Esophagus muscularis mucosa (tissue), 4 donors: ENCODE results near the gene XPO6. TPM values are rescaled to one million over a fixed set of nuclear protein-coding genes. Genes with fewer than 3 reads are reported as not detected.
A peak's percentile ranks its signal among the peaks of the same experiment; 100 is the strongest.

Source experiments
- DNase-seq: peaks from one replicate; pipeline ENCODE4 v3.0.0-alpha.2; 2017; ENCODE audit errors: extremely low spot score
- H3K27ac ChIP-seq, 4 donors: fragments of 200-600 bp; sonication (generic); replicated peaks in 1 of 4; 1 replicate in 3 of 4; 2 replicates in 1 of 4; pipeline ENCODE4 v1.5.1; 2016 to 2019; ENCODE audit warnings: mild to moderate bottlenecking in 1 of 4
- H3K27me3 ChIP-seq, 4 donors: fragments of 200-600 bp; sonication (generic); one replicate each; pipeline versions ENCODE4 v1.5.1 to v1.6.0; 2016 to 2019
- H3K36me3 ChIP-seq, 4 donors: fragments of 200-600 bp; sonication (generic); one replicate each; pipeline ENCODE4 v1.5.1; 2016 to 2019
- H3K4me1 ChIP-seq, 4 donors: fragments of 200-600 bp; sonication (generic); one replicate each; pipeline ENCODE4 v1.5.1; 2016 to 2019
- H3K4me3 ChIP-seq, 4 donors: fragments of 200-600 bp; sonication (generic); 1 replicate in 2 of 4; 2 replicates in 2 of 4; pipeline ENCODE4 v1.5.1; 2016 to 2019; ENCODE audit warnings: mild to moderate bottlenecking in 4 of 4, moderate library complexity in 1 of 4
- H3K9me3 ChIP-seq, 4 donors: fragments of 200-600 bp; sonication (generic); 1 replicate in 3 of 4; 2 replicates in 1 of 4; pipeline ENCODE4 v1.5.1; 2016 to 2019
- EP300 ChIP-seq: sonication (generic); formaldehyde crosslinking; IDR thresholded peaks from one replicate; pipeline ENCODE4 v1.6.1; 2017; ENCODE audit warnings: antibody characterized with exemption
- POLR2A ChIP-seq: fragments of 450-650 bp; IDR thresholded peaks from one replicate; pipeline ENCODE4 v1.6.1; 2017; ENCODE audit warnings: antibody characterized with exemption, moderate library complexity, mild to moderate bottlenecking, low read depth
- POLR2AphosphoS5 ChIP-seq, 2 donors: sonication (generic); formaldehyde crosslinking; IDR thresholded peaks; one replicate each; pipeline ENCODE4 v1.6.1; 2017; ENCODE audit warnings: antibody characterized with exemption in 2 of 2
- WGBS: methylation state at CpG from one replicate; pipeline ENCODE4 v1.1.5; 2018; 5-methylcytosine and 5-hydroxymethylcytosine counted together
- intact Hi-C: fragments of 100-400 bp; cut with DNase I; formaldehyde crosslinking; loops from one replicate; pipeline ENCODE4 v1.15.1; 2023
- total RNA-seq, 4 donors: library from RNA; depleted of rRNA; stranded (reverse); fragments of >200 nt; gene quantifications; one replicate each; pipeline versions ENCODE4 v1.1.0 to v1.2.1, GENCODE V29; 2016
- TF ChIP-seq, protein P1 (sequence below), 3 experiments: fragments of 200-600 bp in 2 of 3; fragments of 450-650 bp in 1 of 3; sonication (generic) in 2 of 3; IDR thresholded peaks; one replicate each; pipeline ENCODE4 v1.5.1; 2017 to 2019; ENCODE audit warnings: antibody characterized with exemption in 3 of 3, mild to moderate bottlenecking in 2 of 3, moderate library complexity in 1 of 3

The XPO6 gene, protein sequence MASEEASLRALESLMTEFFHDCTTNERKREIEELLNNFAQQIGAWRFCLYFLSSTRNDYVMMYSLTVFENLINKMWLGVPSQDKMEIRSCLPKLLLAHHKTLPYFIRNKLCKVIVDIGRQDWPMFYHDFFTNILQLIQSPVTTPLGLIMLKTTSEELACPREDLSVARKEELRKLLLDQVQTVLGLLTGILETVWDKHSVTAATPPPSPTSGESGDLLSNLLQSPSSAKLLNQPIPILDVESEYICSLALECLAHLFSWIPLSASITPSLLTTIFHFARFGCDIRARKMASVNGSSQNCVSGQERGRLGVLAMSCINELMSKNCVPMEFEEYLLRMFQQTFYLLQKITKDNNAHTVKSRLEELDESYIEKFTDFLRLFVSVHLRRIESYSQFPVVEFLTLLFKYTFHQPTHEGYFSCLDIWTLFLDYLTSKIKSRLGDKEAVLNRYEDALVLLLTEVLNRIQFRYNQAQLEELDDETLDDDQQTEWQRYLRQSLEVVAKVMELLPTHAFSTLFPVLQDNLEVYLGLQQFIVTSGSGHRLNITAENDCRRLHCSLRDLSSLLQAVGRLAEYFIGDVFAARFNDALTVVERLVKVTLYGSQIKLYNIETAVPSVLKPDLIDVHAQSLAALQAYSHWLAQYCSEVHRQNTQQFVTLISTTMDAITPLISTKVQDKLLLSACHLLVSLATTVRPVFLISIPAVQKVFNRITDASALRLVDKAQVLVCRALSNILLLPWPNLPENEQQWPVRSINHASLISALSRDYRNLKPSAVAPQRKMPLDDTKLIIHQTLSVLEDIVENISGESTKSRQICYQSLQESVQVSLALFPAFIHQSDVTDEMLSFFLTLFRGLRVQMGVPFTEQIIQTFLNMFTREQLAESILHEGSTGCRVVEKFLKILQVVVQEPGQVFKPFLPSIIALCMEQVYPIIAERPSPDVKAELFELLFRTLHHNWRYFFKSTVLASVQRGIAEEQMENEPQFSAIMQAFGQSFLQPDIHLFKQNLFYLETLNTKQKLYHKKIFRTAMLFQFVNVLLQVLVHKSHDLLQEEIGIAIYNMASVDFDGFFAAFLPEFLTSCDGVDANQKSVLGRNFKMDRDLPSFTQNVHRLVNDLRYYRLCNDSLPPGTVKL
- 10 to 100 TPM; 39.0 to 68.3 (median 51.1) TPM for total RNA-seq

DNA sequence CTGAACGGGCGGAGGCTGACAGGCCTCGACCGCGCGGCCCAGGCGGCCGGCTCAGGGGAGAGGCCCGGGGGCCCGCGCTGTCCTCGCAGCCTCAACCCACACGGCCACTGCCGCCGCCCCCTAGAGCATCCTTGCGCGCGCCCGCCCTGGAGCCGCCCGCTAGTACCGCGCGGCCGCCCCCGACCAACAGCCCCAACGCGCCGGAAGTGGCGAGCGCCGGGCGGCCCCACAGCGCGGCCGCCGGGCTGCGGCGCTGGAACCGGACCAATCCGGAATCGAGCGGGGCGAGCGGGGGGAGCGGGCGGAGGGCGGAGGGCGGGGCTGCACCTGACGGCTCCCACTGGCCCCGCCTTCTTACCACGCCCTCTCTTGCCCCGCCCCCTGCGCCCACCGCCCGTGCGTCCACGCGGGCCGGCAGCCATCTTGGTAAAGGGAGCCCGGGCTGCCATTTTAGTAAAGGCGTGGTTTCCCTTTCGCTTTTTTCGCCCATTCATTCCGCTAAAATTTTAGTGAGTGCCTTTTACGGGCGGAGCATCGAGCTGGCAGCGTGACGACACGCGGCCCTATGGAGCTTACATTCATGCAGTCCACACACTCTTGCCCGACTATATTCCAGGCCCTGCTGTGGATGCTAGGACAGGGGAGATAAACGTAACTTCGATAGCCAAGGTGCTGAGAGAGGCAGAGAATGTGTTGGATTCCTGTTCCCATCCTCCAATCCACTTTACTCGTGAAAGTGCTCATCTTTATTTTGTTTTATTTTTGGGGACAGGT, at the start of gene XPO6:
TSS of gene XPO6 (minus strand) at position 208 of the 774 bp plus-strand sequence. CDS start 597 bp downstream, outside the sequence.
- Histone ChIP-seq H3K36me3 (peaks cover 0 to 11% (median 7%) of the 10 kb centered on the region in 4 donors), H3K4me1 (peaks cover 13 to 41% (median 36%) of the 10 kb centered on the region in 4 donors), H3K4me3 (peak within 1 kb of the TSS; percentile 73 to 96 (median 82)), H3K27ac (peak within 1 kb of the TSS; percentile 87 to 95 (median 91)), H3K27me3 (no peaks in the 10 kb centered on the region), H3K9me3 (no peaks in the 10 kb centered on the region)
- TF ChIP-seq EP300 (no peak), POLR2A (no peak), POLR2AphosphoS5 (IDR thresholded peaks at IDR 0.05) (peak; percentile 58 to 86)
- TF ChIP-seq, protein P1, sequence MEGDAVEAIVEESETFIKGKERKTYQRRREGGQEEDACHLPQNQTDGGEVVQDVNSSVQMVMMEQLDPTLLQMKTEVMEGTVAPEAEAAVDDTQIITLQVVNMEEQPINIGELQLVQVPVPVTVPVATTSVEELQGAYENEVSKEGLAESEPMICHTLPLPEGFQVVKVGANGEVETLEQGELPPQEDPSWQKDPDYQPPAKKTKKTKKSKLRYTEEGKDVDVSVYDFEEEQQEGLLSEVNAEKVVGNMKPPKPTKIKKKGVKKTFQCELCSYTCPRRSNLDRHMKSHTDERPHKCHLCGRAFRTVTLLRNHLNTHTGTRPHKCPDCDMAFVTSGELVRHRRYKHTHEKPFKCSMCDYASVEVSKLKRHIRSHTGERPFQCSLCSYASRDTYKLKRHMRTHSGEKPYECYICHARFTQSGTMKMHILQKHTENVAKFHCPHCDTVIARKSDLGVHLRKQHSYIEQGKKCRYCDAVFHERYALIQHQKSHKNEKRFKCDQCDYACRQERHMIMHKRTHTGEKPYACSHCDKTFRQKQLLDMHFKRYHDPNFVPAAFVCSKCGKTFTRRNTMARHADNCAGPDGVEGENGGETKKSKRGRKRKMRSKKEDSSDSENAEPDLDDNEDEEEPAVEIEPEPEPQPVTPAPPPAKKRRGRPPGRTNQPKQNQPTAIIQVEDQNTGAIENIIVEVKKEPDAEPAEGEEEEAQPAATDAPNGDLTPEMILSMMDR (IDR thresholded peaks at IDR 0.05): no peak
- DNase-seq: peak; percentile 99
- intact Hi-C loops: no loop called here
- WGBS: 4% methylated on average over 28 of the region's 76 CpGs

DNA sequence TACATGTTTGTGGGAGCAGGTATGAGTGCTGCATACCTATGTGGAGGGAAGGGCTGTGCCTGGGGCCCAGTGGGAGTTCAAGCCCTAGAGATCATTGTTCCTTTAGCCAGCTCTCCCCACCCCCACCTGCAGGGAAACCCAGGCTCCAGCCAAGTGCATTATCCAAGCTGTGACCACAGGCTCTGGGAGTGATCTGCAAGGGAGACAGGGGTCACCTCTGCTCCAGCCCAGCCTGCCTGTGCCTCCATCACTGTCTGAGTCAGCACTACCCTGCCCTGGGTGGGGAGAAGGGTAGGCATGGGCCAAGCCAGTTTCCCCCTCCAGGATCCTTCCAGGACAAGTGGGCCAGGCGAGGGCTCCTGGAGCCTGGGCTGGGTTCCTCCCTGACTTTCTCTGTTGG, 48.4 kb upstream of the XPO6 start:
- no peak for DNase-seq
- 40% methylated on average over 1 of the region's 1 CpG for WGBS
- H3K9me3 ChIP-seq: peaks cover 0 to 8% (median 2%) of the 10 kb centered on the region in 4 donors
- no peak for TF ChIP-seq EP300
- TF ChIP-seq POLR2A: no peak
- TF ChIP-seq, protein P1 (IDR thresholded peaks at IDR 0.05): no peak
- no peak for TF ChIP-seq POLR2AphosphoS5 (IDR thresholded peaks at IDR 0.05)
- intact Hi-C loops: no loop called here
- peaks cover 11 to 19% (median 14%) of the 10 kb centered on the region in 4 donors for H3K4me1 ChIP-seq
- peaks cover 0 to 47% (median 0%) of the 10 kb centered on the region in 4 donors for H3K27me3 ChIP-seq
- no peaks in the 10 kb centered on the region for H3K36me3 ChIP-seq
- H3K4me3 ChIP-seq: no peak overlapping the region
- H3K27ac ChIP-seq: no peak overlapping the region

DNA sequence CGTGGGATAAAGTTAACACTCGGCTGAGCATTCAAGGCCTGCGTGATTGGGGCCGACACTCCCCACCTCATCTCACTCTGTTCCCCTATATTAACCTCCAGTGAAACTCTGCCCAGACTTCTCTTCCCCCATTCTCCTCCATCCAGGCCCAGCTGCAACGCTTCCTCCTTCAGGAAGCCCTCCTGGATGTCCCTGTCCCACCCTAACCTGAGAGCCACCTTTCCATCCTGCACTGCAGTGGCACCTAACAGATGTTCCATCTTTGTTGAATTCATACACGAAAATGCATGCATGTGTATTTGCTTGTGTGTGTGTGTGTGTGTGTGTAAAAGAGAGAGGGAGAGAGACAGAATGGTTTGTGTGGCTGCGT, 48.0 kb upstream of the XPO6 start:
- peaks cover 0 to 43% (median 0%) of the 10 kb centered on the region in 4 donors for H3K27me3 ChIP-seq
- no peak overlapping the region for H3K4me3 ChIP-seq

More for the DNA sequence above, 48.0 kb upstream of the XPO6 start:
- intact Hi-C loops: no loop called here
- TF ChIP-seq, protein P1 (IDR thresholded peaks at IDR 0.05): no peak
- TF ChIP-seq EP300 (no peak), POLR2A (no peak), POLR2AphosphoS5 (IDR thresholded peaks at IDR 0.05) (no peak)
- H3K9me3 ChIP-seq: peaks cover 0 to 8% (median 2%) of the 10 kb centered on the region in 4 donors
- peaks cover 11 to 19% (median 14%) of the 10 kb centered on the region in 4 donors for H3K4me1 ChIP-seq
- DNase-seq: no peak
- H3K27ac ChIP-seq: no peak overlapping the region
- WGBS: 82% methylated on average over 7 of the region's 7 CpGs
- no peaks in the 10 kb centered on the region for H3K36me3 ChIP-seq
